Measurements from ENCODE around the gene NKTR.

Gene NKTR

GRCh38 chr3:42693530-42693930, 93.0 kb downstream of the NKTR start:
- Mint-ChIP-seq H3K27ac (no peak overlapping the region), H3K27me3 (peaks cover 2% of the 10 kb centered on the region), H3K4me1 (ENCODE audit: low read depth) (peaks cover under 1% of the 10 kb centered on the region), H3K9me3 (ENCODE audit: low read depth) (no peaks in the 10 kb centered on the region), H3K4me3 (no peak overlapping the region), H3K36me3 (no peaks in the 10 kb centered on the region)

- no peak overlapping the region for H3K4me3 Mint-ChIP-seq
- no peaks in the 10 kb centered on the region for H3K36me3 Mint-ChIP-seq
- H3K9me3 Mint-ChIP-seq (ENCODE audit: low read depth), result no peaks in the 10 kb centered on the region
- H3K27ac Mint-ChIP-seq, result no peak overlapping the region
- peaks cover 4% of the 10 kb centered on the region for H3K4me1 Mint-ChIP-seq (ENCODE audit: low read depth)
- peaks cover 2% of the 10 kb centered on the region for H3K27me3 Mint-ChIP-seq
Measured at GRCh38 chr3:42694366-42694765, 93.9 kb downstream of the NKTR start.

- H3K36me3 Mint-ChIP-seq, result no peaks in the 10 kb centered on the region
- H3K9me3 Mint-ChIP-seq (ENCODE audit: low read depth), result no peaks in the 10 kb centered on the region
- H3K4me3 Mint-ChIP-seq, result no peak overlapping the region
- H3K27me3 Mint-ChIP-seq, result no peaks in the 10 kb centered on the region
- H3K27ac Mint-ChIP-seq, result no peak overlapping the region
- peaks cover 4% of the 10 kb centered on the region for H3K4me1 Mint-ChIP-seq (ENCODE audit: low read depth)
Measured at GRCh38 chr3:42696356-42697288, 96.1 kb downstream of the NKTR start.

- Mint-ChIP-seq H3K36me3 (no peaks in the 10 kb centered on the region), H3K27me3 (no peaks in the 10 kb centered on the region), H3K4me3 (no peak overlapping the region), H3K9me3 (ENCODE audit: low read depth) (no peaks in the 10 kb centered on the region), H3K27ac (no peak overlapping the region), H3K4me1 (ENCODE audit: low read depth) (peaks cover 4% of the 10 kb centered on the region)
Measured at GRCh38 chr3:42697289-42698051, 97.0 kb downstream of the NKTR start.
